Measurements from ENCODE around the gene LASP1NB.

The LASP1NB gene

GRCh38 chr17:38888842-38889241 is 36.6 kb upstream of the LASP1NB start:
- Histone ChIP-seq H3K4me3 (no peak overlapping the region), H3K9ac (ENCODE audit: low read depth in 2 of 2, low read length in 2 of 2) (no peak overlapping the region), H3K27ac (no peak overlapping the region), H3K27me3 (no peaks in the 10 kb centered on the region), H3K4me1 (peaks cover 30% of the 10 kb centered on the region), H3K9me3 (no peaks in the 10 kb centered on the region), H3K36me3 (peaks cover 3% of the 10 kb centered on the region)
- intact Hi-C loops (cut with DNase I), result loop anchor here (10.0 kb wide), 1 partner anchor 266 kb away; the partner anchor contains the start of gene PLXDC1
- TF ChIP-seq CTCF (IDR thresholded peaks at IDR 0.05), result no peak
- no peak for DNase-seq

DNA sequence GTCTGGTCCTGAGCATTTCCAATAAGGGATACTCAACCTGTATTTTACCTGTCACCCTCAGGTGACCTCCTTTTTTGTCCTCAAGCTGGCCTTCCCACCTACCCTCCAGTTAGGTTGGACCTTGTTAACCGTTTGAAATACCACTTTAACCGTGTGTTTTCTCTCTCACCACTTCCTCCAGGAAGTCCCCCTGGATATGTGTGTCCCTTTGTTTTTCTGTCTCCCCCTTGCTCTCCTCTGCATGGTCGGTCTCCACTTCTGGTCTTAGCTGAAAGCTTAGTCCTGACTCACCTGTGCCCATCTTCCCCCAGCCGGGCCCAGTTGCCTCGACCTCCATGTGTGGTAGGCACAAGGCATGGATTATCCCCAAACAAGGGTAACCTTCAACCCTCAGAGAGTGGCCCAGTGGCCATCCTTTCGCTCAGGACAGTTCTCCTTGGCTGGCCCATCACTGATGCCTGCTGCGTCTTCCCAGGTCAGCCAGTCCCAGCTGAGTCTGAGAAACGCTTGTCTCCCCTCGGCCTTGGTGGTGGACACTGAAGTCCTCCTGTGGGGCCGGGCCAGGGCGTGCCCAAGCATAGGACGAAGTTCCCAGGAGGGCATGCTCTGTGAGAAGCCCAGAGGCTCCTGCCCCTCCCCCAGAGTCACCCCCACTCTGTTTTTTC is 35.5 kb upstream of the LASP1NB start:
- intact Hi-C loops (cut with DNase I), result loop anchor here (10.0 kb wide), 1 partner anchor 265 kb away; the partner anchor contains the start of gene PLXDC1
- no peaks in the 10 kb centered on the region for H3K9me3 ChIP-seq
- peaks cover 20% of the 10 kb centered on the region for H3K4me1 ChIP-seq
- H3K27me3 ChIP-seq, result no peaks in the 10 kb centered on the region
- no peak for DNase-seq
- TF ChIP-seq CTCF (IDR thresholded peaks at IDR 0.05), result no peak
- peak overlapping the region; percentile 12 for H3K27ac ChIP-seq
- H3K36me3 ChIP-seq, result peaks cover 3% of the 10 kb centered on the region
- no peak overlapping the region for H3K9ac ChIP-seq (ENCODE audit: low read depth in 2 of 2, low read length in 2 of 2)
- no peak overlapping the region for H3K4me3 ChIP-seq

DNA sequence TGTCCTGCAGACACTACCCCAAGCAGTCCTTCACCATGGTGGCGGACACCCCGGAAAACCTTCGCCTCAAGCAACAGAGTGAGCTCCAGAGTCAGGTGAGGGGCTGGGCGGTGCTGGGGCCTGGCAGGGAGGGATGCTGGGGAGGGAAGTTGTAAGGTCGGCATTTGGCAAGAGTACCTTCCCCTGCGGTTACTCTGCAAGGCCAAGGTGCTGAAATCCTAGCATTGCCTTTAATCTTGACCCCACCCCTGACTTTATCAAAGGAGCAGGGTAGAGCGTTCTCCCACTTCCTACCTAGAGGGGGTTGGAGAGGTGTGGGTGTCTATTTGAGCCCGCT is 35.0 kb upstream of the LASP1NB start:
- peaks cover 15% of the 10 kb centered on the region for H3K4me1 ChIP-seq
- no peak overlapping the region for H3K9ac ChIP-seq (ENCODE audit: low read depth in 2 of 2, low read length in 2 of 2)
- no peak for TF ChIP-seq CTCF (IDR thresholded peaks at IDR 0.05)
- H3K36me3 ChIP-seq, result peaks cover 3% of the 10 kb centered on the region
- DNase-seq, result no peak
- H3K9me3 ChIP-seq, result no peaks in the 10 kb centered on the region
- no peak overlapping the region for H3K27ac ChIP-seq
- H3K27me3 ChIP-seq, result no peaks in the 10 kb centered on the region
- H3K4me3 ChIP-seq, result no peak overlapping the region
- intact Hi-C loops (cut with DNase I), result no loop called here

DNA sequence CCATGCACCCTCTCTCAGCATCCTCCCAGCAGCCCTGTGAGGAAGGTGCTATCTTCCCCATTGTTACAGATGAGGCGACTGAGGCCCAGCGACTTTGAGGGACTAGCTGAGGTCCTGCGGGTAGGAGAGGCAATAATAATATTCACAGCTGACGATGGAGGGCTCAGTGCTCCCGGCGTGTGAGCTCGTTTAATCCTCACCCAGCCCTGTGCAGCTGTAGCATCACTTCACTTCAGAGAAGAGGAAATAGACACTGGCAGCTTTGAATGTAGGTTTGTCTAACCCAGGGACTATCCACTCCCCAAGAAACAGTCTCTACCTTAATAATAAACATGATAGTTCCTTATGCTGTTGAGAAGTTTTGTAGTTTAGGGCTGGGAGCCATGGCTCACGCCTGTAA is 34.0 kb upstream of the LASP1NB start:
- no peaks in the 10 kb centered on the region for H3K27me3 ChIP-seq
- no peaks in the 10 kb centered on the region for H3K9me3 ChIP-seq
- no peak for DNase-seq
- no peak overlapping the region for H3K4me3 ChIP-seq
- intact Hi-C loops (cut with DNase I), result no loop called here
- peaks cover 11% of the 10 kb centered on the region for H3K4me1 ChIP-seq
- H3K27ac ChIP-seq, result no peak overlapping the region
- no peak overlapping the region for H3K9ac ChIP-seq (ENCODE audit: low read depth in 2 of 2, low read length in 2 of 2)
- TF ChIP-seq CTCF (IDR thresholded peaks at IDR 0.05), result no peak
- H3K36me3 ChIP-seq, result peaks cover 3% of the 10 kb centered on the region

DNA sequence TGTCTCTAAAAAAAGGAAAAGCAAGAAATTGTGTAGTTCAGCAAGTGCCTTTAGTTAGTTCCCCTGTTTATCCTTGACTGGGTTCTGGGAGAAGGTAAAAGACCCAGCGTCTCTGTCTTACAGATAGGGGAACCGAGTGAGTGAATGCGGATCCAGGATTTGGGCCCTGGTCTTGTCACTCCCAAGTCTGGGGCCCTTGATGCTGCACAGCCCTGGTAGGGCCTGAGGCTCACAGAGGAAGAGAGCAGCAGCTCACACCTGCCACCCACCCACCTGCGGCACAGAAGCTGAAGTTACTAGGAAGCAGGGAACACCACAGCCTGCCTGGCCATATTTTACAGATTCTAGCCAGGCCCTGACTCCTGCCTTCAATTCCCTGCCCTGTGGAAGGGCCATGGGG is 33.3 kb upstream of the LASP1NB start:
- Histone ChIP-seq H3K9me3 (no peaks in the 10 kb centered on the region), H3K36me3 (peaks cover 3% of the 10 kb centered on the region), H3K27ac (no peak overlapping the region), H3K9ac (ENCODE audit: low read depth in 2 of 2, low read length in 2 of 2) (no peak overlapping the region), H3K4me3 (no peak overlapping the region), H3K4me1 (peaks cover 14% of the 10 kb centered on the region), H3K27me3 (no peaks in the 10 kb centered on the region)
- DNase-seq, result no peak
- intact Hi-C loops (cut with DNase I), result no loop called here
- no peak for TF ChIP-seq CTCF (IDR thresholded peaks at IDR 0.05)
